K562 (cell line): ENCODE measurements around the gene SCN7A. TPM values are rescaled to one million over a fixed set of nuclear protein-coding genes. Genes with fewer than 3 reads are reported as not detected.

Source experiments
- ADNP ChIP-seq: fragments of 200-800 bp; sonication (Bioruptor generic); IDR thresholded peaks from 2 replicates; pipeline ENCODE4 v1.6.1; 2016; ENCODE audit warnings: missing genetic modification characterization, missing compliant biosample characterization
- CBX5 ChIP-seq: IDR thresholded peaks from 2 replicates; pipeline ENCODE4 v1.6.1; 2014; ENCODE audit warnings: low read depth, borderline replicate concordance
- E2F8 ChIP-seq: fragments of 450-650 bp; IDR thresholded peaks from 2 replicates; pipeline ENCODE4 v1.7.1; 2018; ENCODE audit warnings: mild to moderate bottlenecking, low read depth; ENCODE audit not compliant: partially characterized antibody
- FOXO4 ChIP-seq: fragments of 450-650 bp; formaldehyde crosslinking; IDR thresholded peaks from 2 replicates; pipeline ENCODE4 v1.4.0; 2020; ENCODE audit warnings: mild to moderate bottlenecking, moderate library complexity
- KAT7 ChIP-seq: sonication (generic); formaldehyde crosslinking; IDR thresholded peaks from 2 replicates; pipeline ENCODE4 v1.8.0; 2022; ENCODE audit warnings: missing genetic modification reagents, mild to moderate bottlenecking, borderline replicate concordance
- MECOM ChIP-seq: fragments of 250-450 bp; sonication (Bioruptor Pico); IDR thresholded peaks from 2 replicates; pipeline ENCODE4 v1.8.0; 2022; ENCODE audit warnings: inconsistent platforms
- MITF ChIP-seq: IDR thresholded peaks from 2 replicates; pipeline ENCODE4 v1.6.1; 2014; ENCODE audit warnings: antibody characterized with exemption
- MTA3 ChIP-seq: fragments of 450-650 bp; formaldehyde crosslinking; IDR thresholded peaks from 2 replicates; pipeline ENCODE4 v1.6.1; 2017; ENCODE audit warnings: mild to moderate bottlenecking, borderline replicate concordance
- NBN ChIP-seq: fragments of 450-650 bp; IDR thresholded peaks from 2 replicates; pipeline ENCODE4 v1.6.1; 2016; ENCODE audit warnings: low read depth, mild to moderate bottlenecking
- NCOR1 ChIP-seq: fragments of 450-650 bp; IDR thresholded peaks from 2 replicates; pipeline ENCODE4 v1.6.1; 2016; ENCODE audit warnings: mild to moderate bottlenecking, moderate library complexity
- SMAD2 ChIP-seq: fragments of 150-350 bp; IDR thresholded peaks from 2 replicates; pipeline ENCODE4 v1.6.1; 2014; ENCODE audit warnings: low read depth, mild to moderate bottlenecking, low read length
- SMARCA5 ChIP-seq: fragments of 450-650 bp; IDR thresholded peaks from 2 replicates; pipeline ENCODE4 v1.6.1; 2016
- SRSF9 ChIP-seq: fragments of 200-400 bp; formaldehyde crosslinking; IDR thresholded peaks from 2 replicates; pipeline ENCODE4 v1.6.1; 2017; ENCODE audit warnings: low read depth, low read length, borderline replicate concordance
- TFAP4 ChIP-seq: sonication (generic); formaldehyde crosslinking; IDR thresholded peaks from 2 replicates; pipeline ENCODE4 v1.8.0; 2022; ENCODE audit warnings: missing genetic modification reagents, mild to moderate bottlenecking, moderate library complexity, borderline replicate concordance
- YY1 ChIP-seq, 3 experiments: IDR thresholded peaks; 2 replicates each; pipeline ENCODE4 v1.6.1; 2011; ENCODE audit warnings: low read length in 2 of 3, mild to moderate bottlenecking in 2 of 3, moderate library complexity in 2 of 3, borderline replicate concordance in 1 of 3, control low read depth in 1 of 3, low read depth in 1 of 3; ENCODE audit not compliant: insufficient read depth in 3 of 3, insufficient replicate concordance in 2 of 3, control insufficient read depth in 1 of 3, insufficient read length in 1 of 3; ENCODE audit errors: extremely low read depth in 1 of 3
- ZKSCAN1 ChIP-seq: fragments of 150-350 bp; IDR thresholded peaks from 2 replicates; pipeline ENCODE4 v1.6.1; 2016; ENCODE audit warnings: low read depth, low read length
- ZNF23 ChIP-seq: fragments of 250-450 bp; sonication (Bioruptor Pico); IDR thresholded peaks from 2 replicates; pipeline ENCODE4 v1.4.0; 2020; ENCODE audit warnings: mild to moderate bottlenecking
- ZNF431 ChIP-seq: sonication (generic); formaldehyde crosslinking; IDR thresholded peaks from 2 replicates; pipeline ENCODE4 v1.8.0; 2022; ENCODE audit warnings: mild to moderate bottlenecking, missing genetic modification reagents
- ZNF449 ChIP-seq: fragments of 250-450 bp; sonication (Bioruptor Pico); IDR thresholded peaks from 2 replicates; pipeline ENCODE4 v1.8.0; 2022; ENCODE audit warnings: moderate library complexity, mild to moderate bottlenecking, inconsistent platforms
- polyA plus RNA-seq, 8 experiments: library from polyadenylated mRNA; depleted of rRNA in 4 of 8; stranded (reverse) in 5 of 8; unstranded in 3 of 8; fragments of >200 nt; fragmentation: Nextera tagmentation in 2 of 8; fragmentation: Illumina TruSeq in 1 of 8; extraction: Ambion mirVana in 2 of 8; extraction: Trizol in 1 of 8; gene quantifications; 2 replicates each; pipeline versions ENCODE4 v1.2.1 to v1.2.3, GENCODE V29; 2011 to 2014; ENCODE audit warnings: inconsistent platforms in 1 of 8, missing spikeins in 1 of 8
- total RNA-seq, 7 experiments: library from RNA; depleted of rRNA in 6 of 7; stranded (reverse); fragments of >200 nt in 6 of 7; fragmentation: Illumina TruSeq in 2 of 7; extraction: Trizol in 2 of 7; gene quantifications; 2 replicates each; pipeline versions ENCODE4 v1.2.1 to v1.2.3, GENCODE V29; 2011 to 2021; ENCODE audit warnings: low replicate concordance in 1 of 7

SCN7A gene
- total and polyA plus RNA-seq, 9 of the 15 experiments (the other 6 are each of a cell fraction or from before 2014, with no cell fraction given): under 0.01 to 0.05 (median 0.03) TPM; not detected in 3

- TF ChIP-seq CBX5 (peak; percentile 37; the same call in 1 of the 2 replicates), MECOM (no peak), KAT7 (CRISPR knock-in tag) (peak; percentile 79; the same call in 1 of the 2 replicates), SMAD2 (no peak), SRSF9 (no peak), TFAP4 (peak; percentile 92), ADNP (tag) (no peak), ZKSCAN1 (peak; percentile 70; the same call in 1 of the 2 replicates), MITF (no peak), ZNF23 (CRISPR knock-in tag) (no peak), SMARCA5 (no peak; the same call in 1 of the 2 replicates), E2F8 (peak; percentile 66), NCOR1 (peak; percentile 88), ZNF431 (CRISPR knock-in tag) (no peak), YY1 (IDR thresholded peaks at IDR 0.05; ENCODE audit: borderline replicate concordance in 1 of 3, control insufficient read depth in 1 of 3, extremely low read depth in 1 of 3, insufficient read depth in 3 of 3, insufficient read length in 1 of 3, insufficient replicate concordance in 2 of 3, low read depth in 1 of 3, low read length in 2 of 3) (peak in 2 of 3 experiments; percentile 23 to 50), ZNF449 (CRISPR knock-in tag) (no peak), NBN (peak; percentile 99), FOXO4 (CRISPR knock-in tag) (no peak), MTA3 (peak; percentile 86; the same call in 1 of the 2 replicates)
Measured at GRCh38 chr2:166375736-166376487, 118.1 kb downstream of the SCN7A start, which contains the start of gene SCN9A (continued).
